ENCODE results near the gene ADAMTS16.

- TF ChIP-seq, protein P1, sequence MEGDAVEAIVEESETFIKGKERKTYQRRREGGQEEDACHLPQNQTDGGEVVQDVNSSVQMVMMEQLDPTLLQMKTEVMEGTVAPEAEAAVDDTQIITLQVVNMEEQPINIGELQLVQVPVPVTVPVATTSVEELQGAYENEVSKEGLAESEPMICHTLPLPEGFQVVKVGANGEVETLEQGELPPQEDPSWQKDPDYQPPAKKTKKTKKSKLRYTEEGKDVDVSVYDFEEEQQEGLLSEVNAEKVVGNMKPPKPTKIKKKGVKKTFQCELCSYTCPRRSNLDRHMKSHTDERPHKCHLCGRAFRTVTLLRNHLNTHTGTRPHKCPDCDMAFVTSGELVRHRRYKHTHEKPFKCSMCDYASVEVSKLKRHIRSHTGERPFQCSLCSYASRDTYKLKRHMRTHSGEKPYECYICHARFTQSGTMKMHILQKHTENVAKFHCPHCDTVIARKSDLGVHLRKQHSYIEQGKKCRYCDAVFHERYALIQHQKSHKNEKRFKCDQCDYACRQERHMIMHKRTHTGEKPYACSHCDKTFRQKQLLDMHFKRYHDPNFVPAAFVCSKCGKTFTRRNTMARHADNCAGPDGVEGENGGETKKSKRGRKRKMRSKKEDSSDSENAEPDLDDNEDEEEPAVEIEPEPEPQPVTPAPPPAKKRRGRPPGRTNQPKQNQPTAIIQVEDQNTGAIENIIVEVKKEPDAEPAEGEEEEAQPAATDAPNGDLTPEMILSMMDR (IDR thresholded peaks at IDR 0.05), result no peak
- TF ChIP-seq POLR2A (IDR thresholded peaks at IDR 0.05), result no peak
These were observed 18.4 kb downstream of the ADAMTS16 start for GRCh38 chr5:5158472-5158895.

All from esophagus squamous epithelium (tissue), 4 donors.